Loucy (cell line): Measurements from ENCODE around the gene ESRRA.

Source experiments
- EZH2phosphoT487 ChIP-seq: fragments of 200-600 bp; IDR thresholded peaks from 2 replicates; pipeline ENCODE4 v1.6.1; 2018; ENCODE audit warnings: antibody characterized with exemption, mild to moderate bottlenecking, moderate library complexity, borderline replicate concordance
- TF ChIP-seq, protein P1 (sequence below): fragments of 200-600 bp; sonication (generic); conservative IDR thresholded peaks from 2 replicates; pipeline ENCODE4 v1.5.1; 2014; ENCODE audit warnings: mild to moderate bottlenecking, antibody characterized with exemption, low read length

DNA sequence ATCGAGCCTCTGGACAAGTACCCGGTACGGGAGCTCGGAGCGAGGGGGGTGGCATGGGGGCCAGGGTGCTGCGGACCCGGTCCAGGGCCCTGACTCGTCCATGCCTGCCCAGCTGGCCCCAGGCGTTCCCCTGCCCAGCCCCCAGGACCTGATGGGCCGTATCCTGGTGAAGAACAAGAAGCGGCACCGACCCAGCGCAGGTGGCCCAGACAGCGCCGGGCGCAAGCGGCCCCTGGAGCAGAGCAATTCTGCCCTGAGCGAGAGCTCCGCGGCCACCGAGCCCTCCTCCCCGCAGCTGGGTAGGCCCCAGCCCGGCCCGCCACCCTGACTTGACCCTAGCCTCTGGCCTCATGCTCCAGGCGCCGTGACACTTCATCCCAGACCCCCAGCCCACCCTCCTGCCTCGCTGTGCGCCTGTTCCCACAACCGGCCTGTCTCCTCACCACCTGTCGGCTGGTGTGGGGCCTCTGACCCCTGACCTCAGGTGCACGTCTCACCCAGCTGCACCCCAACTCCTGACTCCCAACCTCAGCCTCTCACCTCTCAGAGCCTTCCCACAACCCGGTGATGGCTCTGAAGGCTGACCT lies 46.3 kb upstream of the ESRRA start:
- TF ChIP-seq, protein P1, sequence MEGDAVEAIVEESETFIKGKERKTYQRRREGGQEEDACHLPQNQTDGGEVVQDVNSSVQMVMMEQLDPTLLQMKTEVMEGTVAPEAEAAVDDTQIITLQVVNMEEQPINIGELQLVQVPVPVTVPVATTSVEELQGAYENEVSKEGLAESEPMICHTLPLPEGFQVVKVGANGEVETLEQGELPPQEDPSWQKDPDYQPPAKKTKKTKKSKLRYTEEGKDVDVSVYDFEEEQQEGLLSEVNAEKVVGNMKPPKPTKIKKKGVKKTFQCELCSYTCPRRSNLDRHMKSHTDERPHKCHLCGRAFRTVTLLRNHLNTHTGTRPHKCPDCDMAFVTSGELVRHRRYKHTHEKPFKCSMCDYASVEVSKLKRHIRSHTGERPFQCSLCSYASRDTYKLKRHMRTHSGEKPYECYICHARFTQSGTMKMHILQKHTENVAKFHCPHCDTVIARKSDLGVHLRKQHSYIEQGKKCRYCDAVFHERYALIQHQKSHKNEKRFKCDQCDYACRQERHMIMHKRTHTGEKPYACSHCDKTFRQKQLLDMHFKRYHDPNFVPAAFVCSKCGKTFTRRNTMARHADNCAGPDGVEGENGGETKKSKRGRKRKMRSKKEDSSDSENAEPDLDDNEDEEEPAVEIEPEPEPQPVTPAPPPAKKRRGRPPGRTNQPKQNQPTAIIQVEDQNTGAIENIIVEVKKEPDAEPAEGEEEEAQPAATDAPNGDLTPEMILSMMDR: no peak
- no peak for TF ChIP-seq EZH2phosphoT487
